ENCODE results near the gene DGCR6. TPM values are rescaled to one million over a fixed set of nuclear protein-coding genes. Genes with fewer than 3 reads are reported as not detected.
"Not testable (repeated sequence)": the region's sequence is repeated elsewhere in the genome, so short reads cannot be mapped to it uniquely, and the experiment has no call there.

The DGCR6 gene
- total and polyA plus RNA-seq, 2 of the 4 experiments (the other 2 are of a cell fraction): 0.54 to 0.58 TPM

DNA sequence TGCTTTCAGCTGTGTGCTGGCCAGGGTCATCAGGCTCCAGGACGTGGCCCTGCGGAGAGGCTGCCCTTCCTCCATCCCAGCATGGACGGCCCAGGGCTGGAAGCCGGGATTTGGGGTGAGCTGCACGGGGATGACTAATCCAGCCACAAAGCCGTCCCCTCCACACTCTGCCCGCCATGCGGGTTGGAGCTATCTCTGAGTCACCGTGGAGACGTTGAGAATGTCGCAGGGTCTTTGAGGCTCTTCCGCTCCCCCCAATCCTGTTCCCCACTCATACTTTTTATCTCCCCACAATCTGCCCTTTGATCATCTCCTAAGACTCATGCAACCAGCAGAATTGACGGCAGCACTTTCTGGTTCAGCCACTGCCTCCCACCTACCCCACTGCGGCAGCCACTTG, 52.6 kb downstream of the DGCR6 start:
- H2AK5ac ChIP-seq (ENCODE audit: low read depth, low read length); dilution Hi-C loops (cut with HindIII; ENCODE audit: low sequenced_read_pairs, unreplicated experiment); H2AFZ ChIP-seq (replicated peaks; ENCODE audit: low read length, poor library complexity); H3K4me3 ChIP-seq (ENCODE audit: insufficient read depth, low read depth, low read length); H4K5ac ChIP-seq (ENCODE audit: low read depth, low read length); H3K36me3 ChIP-seq (ENCODE audit: control insufficient read depth, insufficient read depth, low read length); ATAC-seq (ENCODE audit: low read depth); H3K4me2 ChIP-seq (ENCODE audit: low read depth, low read length); H3K27me3 ChIP-seq (ENCODE audit: control insufficient read depth, insufficient read depth, low read length); POLR2A ChIA-PET (ENCODE audit: unreplicated experiment); H3K79me1 ChIP-seq (ENCODE audit: low read depth in 1 of 2, low read length in 2 of 2); H4K20me1 ChIP-seq (ENCODE audit: insufficient read depth, low read length); H2BK5ac ChIP-seq (ENCODE audit: low read depth, low read length, poor library complexity, severe bottlenecking); intact Hi-C loops (cut with micrococcal nuclease); H3K14ac ChIP-seq (replicated peaks; ENCODE audit: low read depth, low read length); H4K91ac ChIP-seq (ENCODE audit: insufficient read depth, low read depth, low read length); H3K4ac ChIP-seq (ENCODE audit: low read depth, low read length); CTCF ChIA-PET; H3K9me1 ChIP-seq (ENCODE audit: insufficient read depth, low read length); H3K18ac ChIP-seq (ENCODE audit: low read depth, low read length); H3K23ac ChIP-seq (ENCODE audit: low read depth, low read length); H3K9ac ChIP-seq (ENCODE audit: low read depth, low read length); H3K4me1 ChIP-seq (ENCODE audit: control insufficient read depth, insufficient read depth, low read length); H2BK15ac ChIP-seq (ENCODE audit: low read depth, low read length); H3K27ac ChIP-seq (ENCODE audit: insufficient read depth, low read length); BruUV-seq (replicated peaks); H3K9me3 ChIP-seq (ENCODE audit: control insufficient read depth, insufficient read depth, low read length); H2BK20ac ChIP-seq (ENCODE audit: low read depth, low read length); H3K56ac ChIP-seq (ENCODE audit: extremely low read depth, insufficient read depth, low read length); H2BK120ac ChIP-seq (ENCODE audit: low read depth, low read length); H2AK9ac ChIP-seq (replicated peaks; ENCODE audit: low read depth, low read length, poor library complexity); H4K8ac ChIP-seq (ENCODE audit: low read depth in 2 of 2, low read length in 2 of 2): not testable (repeated sequence)
- 0 out of 2 replicates have a peak, but pooled peaks have one; percentile 10 for TF ChIP-seq BHLHE40 (IDR thresholded peaks at IDR 0.05; ENCODE audit: low read depth, low read length)
- WGBS, 2 experiments (ENCODE audit: extremely low coverage in 2 of 2, insufficient read length in 1 of 2): 50% methylated on average over 2 of the region's 14 CpGs; no CpG with 5 or more reads in 1 of the 2 experiments
- in situ Hi-C loops (cut with MboI; ENCODE audit: low sequenced_read_pairs): loop anchor here (25.0 kb wide), 1 partner anchor 404 kb away; no protein-coding TSS in a partner anchor
- DNase-seq: peak; percentile 31

- in situ Hi-C loops (cut with MboI; ENCODE audit: low sequenced_read_pairs): loop anchor here (25.0 kb wide), 1 partner anchor 403 kb away; no protein-coding TSS in a partner anchor
- POLR2A ChIA-PET (ENCODE audit: unreplicated experiment): not testable (repeated sequence)
Measured at GRCh38 chr22:18959266-18959665, 53.1 kb downstream of the DGCR6 start.

More at GRCh38 chr22:18959266-18959665, 53.1 kb downstream of the DGCR6 start:
- H3K4me1 ChIP-seq (ENCODE audit: control insufficient read depth, insufficient read depth, low read length); H3K18ac ChIP-seq (ENCODE audit: low read depth, low read length); H3K9me1 ChIP-seq (ENCODE audit: insufficient read depth, low read length); H4K8ac ChIP-seq (ENCODE audit: low read depth in 2 of 2, low read length in 2 of 2); H3K23ac ChIP-seq (ENCODE audit: low read depth, low read length); H3K9ac ChIP-seq (ENCODE audit: low read depth, low read length); H4K5ac ChIP-seq (ENCODE audit: low read depth, low read length); H3K9me3 ChIP-seq (ENCODE audit: control insufficient read depth, insufficient read depth, low read length); H3K4me2 ChIP-seq (ENCODE audit: low read depth, low read length); DNase-seq; H3K27ac ChIP-seq (ENCODE audit: insufficient read depth, low read length); H2BK120ac ChIP-seq (ENCODE audit: low read depth, low read length); H2BK20ac ChIP-seq (ENCODE audit: low read depth, low read length); H4K91ac ChIP-seq (ENCODE audit: insufficient read depth, low read depth, low read length); H2AK9ac ChIP-seq (replicated peaks; ENCODE audit: low read depth, low read length, poor library complexity); H3K4me3 ChIP-seq (ENCODE audit: insufficient read depth, low read depth, low read length); H3K56ac ChIP-seq (ENCODE audit: extremely low read depth, insufficient read depth, low read length); H3K36me3 ChIP-seq (ENCODE audit: control insufficient read depth, insufficient read depth, low read length); H3K79me1 ChIP-seq (ENCODE audit: low read depth in 1 of 2, low read length in 2 of 2); H2AK5ac ChIP-seq (ENCODE audit: low read depth, low read length); H2BK5ac ChIP-seq (ENCODE audit: low read depth, low read length, poor library complexity, severe bottlenecking); CTCF ChIA-PET; H3K4ac ChIP-seq (ENCODE audit: low read depth, low read length); H4K20me1 ChIP-seq (ENCODE audit: insufficient read depth, low read length); ATAC-seq (ENCODE audit: low read depth); BruUV-seq (replicated peaks); H3K14ac ChIP-seq (replicated peaks; ENCODE audit: low read depth, low read length); intact Hi-C loops (cut with micrococcal nuclease); dilution Hi-C loops (cut with HindIII; ENCODE audit: low sequenced_read_pairs, unreplicated experiment); H2AFZ ChIP-seq (replicated peaks; ENCODE audit: low read length, poor library complexity); H3K27me3 ChIP-seq (ENCODE audit: control insufficient read depth, insufficient read depth, low read length); H2BK15ac ChIP-seq (ENCODE audit: low read depth, low read length): not testable (repeated sequence)
- WGBS, 2 experiments (ENCODE audit: extremely low coverage in 2 of 2, insufficient read length in 1 of 2): no CpG with 5 or more reads among the region's 6 CpGs
